GM21526 (cell line): ENCODE results near the gene RGPD8.
"Not testable (repeated sequence)": the region's sequence is repeated elsewhere in the genome, so short reads cannot be mapped to it uniquely, and the experiment has no call there.

Source experiments
- ATAC-seq: cut with Tn5 transposase; IDR thresholded peaks from one replicate; pipeline ENCODE4 v1.9.1; 2021; ENCODE audit warnings: moderate library complexity; ENCODE audit not compliant: unreplicated experiment, low FRiP score

RGPD8 gene

DNA sequence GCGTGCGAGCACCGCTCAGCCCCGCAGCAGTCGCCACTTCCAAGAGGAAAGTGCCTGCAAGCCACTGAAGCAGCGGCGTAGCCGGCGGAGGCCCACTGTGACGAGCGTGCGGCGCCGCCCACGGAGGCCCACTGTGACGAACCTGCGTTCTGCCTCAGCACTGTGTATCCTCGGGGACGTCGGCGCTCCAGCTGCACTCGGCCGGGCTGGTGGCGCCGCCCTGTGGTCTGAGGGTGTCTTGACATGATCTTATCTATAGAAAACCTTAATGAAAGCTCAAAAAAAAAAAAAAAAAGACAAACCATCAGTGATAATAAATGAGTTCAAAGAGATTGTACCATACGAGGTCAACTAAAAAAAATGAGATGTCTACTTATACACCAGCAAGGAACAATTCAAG lies at the start of gene RGPD8:
Gene RGPD8, minus strand, starts transcription at position 166 of the 400 bp plus-strand sequence. CDS start 192 bp downstream, outside the sequence.
- peak; percentile 95 for ATAC-seq

DNA sequence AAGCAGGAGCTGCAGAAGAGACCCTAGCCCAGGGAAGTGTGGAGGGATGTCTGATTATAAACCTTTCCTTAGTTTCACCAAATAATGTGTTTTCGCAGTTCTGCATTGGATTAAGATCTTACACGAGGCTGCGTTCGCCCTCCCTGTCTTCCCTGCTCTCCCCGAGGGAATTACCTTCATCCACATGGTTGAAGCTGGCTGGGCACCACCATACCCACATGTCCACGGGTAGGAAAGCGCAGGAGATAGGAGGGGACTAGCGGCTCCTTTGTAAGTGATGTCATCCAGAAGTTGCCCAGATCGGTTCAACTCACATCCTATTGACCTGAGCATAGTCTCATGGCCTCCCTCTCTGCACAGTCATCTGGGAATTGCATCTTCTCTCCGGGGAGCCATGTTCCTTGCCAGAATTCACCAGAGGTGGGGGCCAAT lies 49.6 kb upstream of the RGPD8 start:
- no peak for ATAC-seq

DNA sequence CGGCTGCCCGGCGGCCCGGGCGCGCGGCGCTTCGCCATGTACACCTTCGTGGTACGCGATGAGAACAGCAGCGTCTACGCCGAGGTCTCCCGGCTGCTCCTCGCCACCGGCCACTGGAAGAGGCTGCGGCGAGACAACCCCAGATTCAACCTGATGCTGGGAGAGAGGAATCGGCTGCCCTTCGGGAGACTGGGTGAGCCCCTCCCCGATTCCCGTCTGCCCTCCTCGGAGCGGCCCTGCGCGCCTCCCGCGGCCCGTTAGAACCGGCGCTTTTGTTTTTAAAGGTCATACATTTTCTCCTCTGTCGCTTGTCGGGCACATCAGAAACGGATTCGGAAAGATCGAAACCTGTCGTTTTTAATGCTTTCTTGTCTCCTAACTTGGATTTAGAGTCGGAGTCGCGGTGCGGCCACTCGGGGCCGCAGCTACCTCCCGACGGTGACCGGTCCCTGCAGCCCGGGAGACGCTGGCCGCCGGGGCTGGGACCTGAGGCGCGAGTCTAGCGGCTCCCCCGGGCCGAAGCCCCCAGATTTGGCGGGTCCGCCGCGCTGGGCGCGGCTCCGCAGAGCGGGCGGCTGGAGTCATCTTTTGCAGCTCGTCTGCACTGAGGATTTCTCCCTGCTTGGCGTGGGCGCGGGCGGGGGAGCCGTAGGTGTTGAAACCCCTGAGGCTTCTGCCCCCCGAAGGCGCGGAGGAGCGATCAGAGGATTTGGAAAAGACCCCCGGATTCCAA lies 49.0 kb upstream of the RGPD8 start:
- ATAC-seq: no peak

DNA sequence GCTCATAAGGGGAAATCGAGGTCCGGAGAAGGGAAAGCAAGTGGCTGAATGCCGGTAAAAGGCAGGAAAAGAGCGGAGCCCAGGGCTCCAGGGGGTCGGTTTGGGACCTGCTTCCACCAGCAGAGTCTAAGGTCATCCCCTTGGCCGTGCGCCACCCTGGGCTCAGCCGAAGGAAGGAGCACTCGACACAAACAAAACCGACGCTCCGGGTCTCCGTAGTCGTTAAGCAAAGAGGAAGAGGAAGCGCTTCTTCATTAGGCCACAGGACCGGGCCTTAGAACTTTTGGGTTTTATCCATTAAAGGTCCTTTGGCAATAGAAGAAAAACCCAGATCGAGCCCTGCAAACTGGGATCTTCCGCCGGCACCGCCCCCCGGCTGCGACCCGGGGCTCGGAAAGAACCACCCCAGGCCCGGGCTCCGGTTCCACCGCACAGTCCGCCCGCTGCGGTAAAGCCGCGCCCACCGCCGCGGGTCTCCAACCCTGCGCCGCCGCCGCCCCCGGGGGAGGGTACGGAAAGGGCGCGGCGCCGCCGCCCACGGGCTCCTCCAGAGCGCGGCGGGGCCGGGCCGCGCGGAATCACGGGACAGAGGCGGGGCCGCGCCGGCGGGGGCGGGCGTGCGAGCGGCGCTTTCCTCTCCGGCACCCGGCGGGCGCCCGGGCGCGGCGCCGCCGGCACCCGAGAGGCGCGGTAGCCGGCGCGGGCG lies 48.2 kb upstream of the RGPD8 start, which contains the start of gene TTL:
Gene TTL, plus strand, starts transcription at position 629 of the 706 bp plus-strand sequence. CDS start 189 bp downstream, outside the sequence.
- peak; percentile 59 for ATAC-seq

DNA sequence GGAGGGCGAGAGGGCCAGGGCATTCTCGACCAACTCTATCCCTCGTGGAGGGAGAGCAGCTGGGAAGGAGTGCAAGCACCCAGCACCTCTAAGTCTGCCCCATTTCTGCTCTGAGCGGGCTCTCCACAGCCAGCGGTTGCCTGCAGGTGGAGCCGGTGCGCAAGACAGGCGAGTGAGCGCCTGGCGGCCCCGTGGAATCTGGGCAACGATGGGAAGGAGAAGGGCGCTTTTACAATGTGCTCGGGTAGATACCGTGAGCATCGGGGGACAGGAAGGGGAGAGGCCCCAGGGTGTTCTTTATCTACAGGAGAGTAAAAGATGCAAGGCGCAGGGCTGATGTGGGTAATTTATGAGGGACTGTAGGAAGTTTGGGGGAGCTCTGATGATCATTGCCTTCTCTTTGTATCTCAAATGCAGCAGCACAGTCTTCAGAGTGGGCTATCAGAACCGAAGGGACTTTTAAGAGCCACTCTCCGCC lies 47.6 kb upstream of the RGPD8 start:
- peak; percentile 65 for ATAC-seq

DNA sequence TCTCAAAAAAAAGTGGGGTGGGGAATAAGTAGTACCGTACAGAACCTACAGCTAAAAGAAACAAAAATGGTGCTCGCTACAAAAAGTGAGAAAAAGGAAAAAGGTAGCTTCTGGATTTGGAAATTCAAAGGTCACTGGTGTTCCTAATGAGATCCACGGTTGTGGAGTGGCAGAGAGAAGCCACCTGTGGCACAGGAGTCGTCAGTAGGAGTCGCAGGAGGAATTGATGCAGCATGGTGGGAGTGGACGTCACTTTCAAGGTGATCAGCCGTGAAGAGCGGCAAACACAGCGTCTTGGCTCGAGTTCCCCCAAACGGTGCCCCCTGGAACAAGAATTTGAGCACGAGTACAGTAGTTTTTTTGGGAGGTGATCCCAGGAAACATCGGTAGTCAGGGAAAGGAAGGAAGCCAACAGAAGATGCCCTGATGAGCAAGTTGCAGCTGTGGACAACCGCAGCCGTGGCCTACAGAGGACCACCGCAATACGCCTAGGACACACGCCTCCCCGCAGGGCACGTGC lies 47.1 kb upstream of the RGPD8 start:
- ATAC-seq: no peak

DNA sequence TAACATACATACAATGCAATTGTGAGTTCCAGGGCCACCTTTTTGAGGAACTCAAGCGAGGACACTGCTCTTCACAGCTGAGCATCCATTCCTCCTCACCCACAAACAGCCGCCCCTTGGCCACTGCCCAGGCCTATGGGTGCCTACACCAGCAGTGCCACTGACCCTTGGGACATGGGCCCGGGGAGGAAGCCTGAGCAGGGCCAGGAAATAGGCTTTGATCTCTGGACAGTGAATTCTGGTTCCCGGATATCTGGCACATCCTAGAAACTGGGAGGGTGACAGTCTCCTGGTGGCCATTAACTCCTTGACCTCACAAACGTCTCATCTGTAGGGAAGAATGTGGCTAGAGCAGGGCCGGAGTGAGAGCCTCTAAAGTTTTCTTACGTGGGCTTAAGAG lies 43.0 kb upstream of the RGPD8 start:
- ATAC-seq: no peak

DNA sequence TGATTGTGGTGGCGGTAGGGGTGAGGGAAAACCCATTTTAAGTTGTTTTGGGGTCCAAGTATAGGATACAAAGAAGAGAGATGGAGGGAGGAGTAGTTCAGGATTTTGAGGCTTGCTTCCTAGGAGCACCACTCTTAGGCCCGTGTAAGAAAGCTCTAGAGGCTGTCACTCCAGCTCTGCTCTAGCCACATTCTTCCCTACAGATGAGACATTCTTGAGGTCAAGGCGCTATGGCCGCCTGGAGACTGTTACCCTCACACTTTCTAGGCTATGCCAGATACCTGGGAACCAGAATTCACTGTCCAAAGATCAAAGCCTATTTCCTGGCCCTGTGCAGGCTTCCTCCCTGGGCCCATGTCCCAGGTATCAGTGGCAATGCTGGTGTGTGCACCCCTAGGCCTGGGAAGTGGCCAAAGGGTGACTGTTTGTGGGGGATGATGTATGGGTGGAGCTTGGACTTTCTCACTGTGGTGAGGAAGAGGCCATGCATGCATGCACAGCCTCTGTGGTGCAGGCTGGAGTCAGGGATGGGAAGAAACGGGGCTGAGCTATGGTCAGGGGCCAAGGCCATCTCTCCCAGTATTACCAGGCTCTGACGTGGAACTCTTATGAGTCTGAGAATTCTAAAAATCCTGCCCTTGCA lies 41.5 kb upstream of the RGPD8 start:
- no peak for ATAC-seq

DNA sequence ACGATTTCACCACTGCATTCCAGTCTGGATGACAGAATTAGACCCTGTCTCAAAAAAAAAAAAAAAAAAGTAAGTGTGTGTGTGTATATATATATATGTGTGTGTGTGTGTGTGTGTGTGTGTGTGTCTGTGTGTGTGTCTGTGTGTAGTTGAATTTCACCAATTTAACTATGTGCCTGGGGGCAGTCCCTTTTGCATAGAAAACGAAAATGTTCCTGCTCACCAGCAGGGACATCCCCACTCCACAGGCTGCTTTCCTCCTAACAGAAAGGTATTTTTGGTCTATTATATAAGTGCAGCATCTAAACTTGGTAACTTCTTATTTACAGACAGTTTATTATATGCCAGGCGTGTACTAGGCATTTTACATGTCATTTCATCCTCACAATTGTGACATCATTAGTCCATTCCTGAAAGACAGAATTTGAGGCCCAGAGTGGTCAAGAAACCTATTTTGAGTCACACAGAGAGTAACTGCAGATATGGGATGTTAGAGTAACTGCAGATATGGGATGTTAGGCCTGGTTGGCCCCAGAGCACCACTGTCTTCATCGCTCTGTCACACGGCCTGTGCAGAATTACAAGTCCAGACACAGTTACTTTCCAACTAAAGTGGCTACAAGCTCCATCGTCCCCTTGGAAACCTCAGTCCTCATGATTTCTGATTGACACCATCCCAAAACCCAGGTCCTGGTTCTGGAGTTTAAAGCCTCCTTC lies 39.3 kb upstream of the RGPD8 start:
- no peak for ATAC-seq

DNA sequence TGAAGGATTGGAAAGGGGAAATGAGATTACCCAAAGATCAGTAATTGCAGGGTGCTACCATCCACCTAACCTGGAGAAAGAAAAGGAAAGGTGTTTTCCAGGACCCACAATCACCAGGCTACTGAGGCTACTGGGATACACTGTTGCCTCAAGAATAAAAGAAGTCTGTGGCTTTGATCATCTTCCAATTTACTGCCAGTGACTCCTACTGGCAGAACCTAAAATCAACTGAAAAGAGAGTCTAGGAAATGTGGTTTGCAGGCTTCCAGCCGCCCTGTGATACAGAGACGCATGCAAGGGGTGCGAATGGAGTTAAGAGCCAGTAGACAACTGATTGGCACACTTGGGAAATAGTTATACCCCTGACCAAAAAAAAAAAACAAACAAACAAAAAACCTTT lies 31.9 kb upstream of the RGPD8 start:
- no peak for ATAC-seq

DNA sequence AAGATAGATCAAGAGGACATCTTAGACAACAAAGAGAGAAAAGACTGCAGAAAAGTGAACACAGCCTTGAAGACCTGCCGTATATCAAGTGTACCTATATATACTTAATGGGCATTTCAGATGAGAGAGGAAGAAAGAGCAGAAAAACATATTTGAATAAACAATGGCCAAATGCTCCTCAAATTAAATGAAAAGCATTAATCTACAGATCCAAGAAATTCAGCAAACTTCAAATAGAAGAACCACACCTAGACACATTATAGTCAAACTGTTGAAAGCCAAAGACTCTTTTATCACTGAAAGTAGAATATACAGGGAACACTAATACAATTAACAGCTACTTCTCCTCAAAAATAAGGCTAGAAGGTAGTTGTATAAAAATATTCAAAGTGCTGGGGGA lies 29.8 kb upstream of the RGPD8 start:
- no peak for ATAC-seq

DNA sequence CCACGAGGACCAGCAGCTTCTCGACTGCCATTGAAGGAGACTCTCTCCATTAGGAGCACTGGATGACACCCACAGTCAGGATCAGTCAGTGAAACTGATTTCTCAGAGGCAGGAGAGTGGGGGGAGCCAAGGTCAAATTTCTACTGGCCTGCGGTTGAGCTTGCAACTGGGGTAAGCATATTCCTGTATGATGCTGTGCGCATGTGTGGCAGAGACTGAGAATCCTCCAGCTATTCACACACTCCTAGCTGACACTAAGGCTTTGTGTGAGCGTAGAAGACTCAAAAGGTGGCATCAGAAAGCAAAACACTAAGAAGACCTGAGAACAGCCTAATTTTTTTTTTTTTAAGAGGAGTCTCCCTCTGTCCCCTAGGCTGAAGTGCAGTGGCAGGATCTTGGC lies 28.7 kb upstream of the RGPD8 start:
- ATAC-seq: no peak

DNA sequence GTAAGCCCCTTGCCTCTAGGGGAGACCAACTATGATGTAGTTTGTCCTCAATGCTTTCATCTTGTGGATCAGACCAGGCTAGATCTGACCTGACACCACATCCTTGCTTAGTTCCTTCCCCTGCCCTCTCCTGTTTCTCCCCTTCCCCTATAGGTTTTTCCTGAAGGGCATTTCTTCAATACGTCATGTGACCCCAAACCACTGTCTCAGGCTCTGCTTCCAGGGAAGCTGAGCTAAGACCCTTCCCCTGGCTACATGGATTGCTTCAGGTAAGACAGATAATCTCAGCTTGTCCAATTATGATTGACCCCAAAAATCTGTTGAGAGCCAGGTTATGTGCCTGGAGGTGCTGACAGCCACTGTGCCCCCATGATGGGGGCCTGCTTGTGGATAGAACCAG lies 25.9 kb upstream of the RGPD8 start:
- ATAC-seq: no peak

DNA sequence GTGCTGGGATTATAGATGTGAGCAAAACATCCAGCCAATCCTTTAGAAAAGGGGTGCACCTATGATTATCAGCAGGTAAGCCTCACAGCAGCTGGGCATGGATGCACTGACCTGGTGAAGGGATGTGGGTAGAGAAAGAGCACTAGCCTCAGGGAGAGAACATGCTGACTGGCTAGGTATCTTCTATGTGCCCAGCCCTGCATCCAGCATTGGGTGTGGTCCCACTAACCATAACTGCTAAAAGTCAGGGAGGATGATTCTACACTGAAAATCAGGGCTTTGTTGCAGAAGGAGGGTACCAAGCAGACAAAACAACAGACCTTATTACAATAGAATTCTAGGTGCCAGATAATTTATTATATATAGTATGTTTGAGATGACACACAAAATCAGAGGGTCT lies 21.1 kb upstream of the RGPD8 start:
- no peak for ATAC-seq

DNA sequence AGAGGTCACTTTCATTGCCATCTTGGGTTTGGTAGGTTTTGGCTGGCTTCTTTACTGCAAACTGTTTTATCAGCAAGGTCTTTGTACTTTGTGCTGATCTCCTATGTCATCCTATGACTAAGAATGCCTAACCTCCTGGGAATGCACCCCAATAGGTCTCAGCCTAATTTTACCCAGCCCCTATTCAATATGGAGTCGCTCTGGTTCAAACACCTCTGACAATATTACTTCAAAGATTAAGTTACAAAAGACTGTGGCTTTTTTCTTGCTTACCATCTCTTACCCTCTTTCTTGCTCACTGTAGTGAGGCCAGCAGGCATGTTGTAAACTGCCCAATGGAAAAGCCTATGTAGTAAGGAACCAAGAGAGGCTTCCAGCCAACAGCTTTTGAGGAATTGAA lies 17.9 kb upstream of the RGPD8 start:
- ATAC-seq: no peak

DNA sequence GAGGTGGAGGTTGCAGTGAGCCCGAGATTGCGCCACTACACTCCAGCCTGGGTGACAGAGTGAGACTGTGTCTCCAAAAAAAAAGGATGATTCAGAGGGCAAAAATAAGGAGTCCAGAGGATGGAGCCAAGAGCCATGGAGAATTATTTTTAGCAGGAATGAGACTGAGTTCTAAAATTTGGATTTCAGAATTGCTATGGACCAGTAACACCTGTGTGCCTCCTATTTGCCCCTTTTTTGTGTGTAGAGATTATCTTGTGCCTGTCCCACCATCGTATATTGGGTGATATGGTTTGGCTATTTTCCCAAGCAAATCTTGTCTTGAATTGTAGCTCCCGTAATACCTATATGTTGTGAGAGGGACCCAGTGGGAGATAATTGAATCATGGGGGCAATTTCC lies 16.4 kb upstream of the RGPD8 start:
- no peak for ATAC-seq

DNA sequence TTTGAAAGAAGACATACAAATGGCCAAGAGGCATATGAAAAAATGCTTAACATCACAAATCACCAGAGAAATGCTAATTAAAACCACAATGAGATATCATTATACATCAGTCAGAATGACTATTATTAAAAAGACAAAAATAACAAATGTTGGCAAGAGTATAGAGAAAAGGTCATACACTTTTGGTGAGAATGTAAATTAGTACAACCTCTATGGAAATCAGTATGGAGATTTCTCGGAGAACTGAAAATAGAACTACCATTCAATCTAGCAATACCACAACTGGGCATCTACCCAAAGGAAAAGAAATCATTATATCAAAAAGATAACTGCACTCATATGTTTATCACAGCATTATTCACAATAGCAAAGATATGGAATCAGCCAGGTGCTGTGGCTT lies 10.8 kb upstream of the RGPD8 start:
- ATAC-seq: not testable (repeated sequence)

DNA sequence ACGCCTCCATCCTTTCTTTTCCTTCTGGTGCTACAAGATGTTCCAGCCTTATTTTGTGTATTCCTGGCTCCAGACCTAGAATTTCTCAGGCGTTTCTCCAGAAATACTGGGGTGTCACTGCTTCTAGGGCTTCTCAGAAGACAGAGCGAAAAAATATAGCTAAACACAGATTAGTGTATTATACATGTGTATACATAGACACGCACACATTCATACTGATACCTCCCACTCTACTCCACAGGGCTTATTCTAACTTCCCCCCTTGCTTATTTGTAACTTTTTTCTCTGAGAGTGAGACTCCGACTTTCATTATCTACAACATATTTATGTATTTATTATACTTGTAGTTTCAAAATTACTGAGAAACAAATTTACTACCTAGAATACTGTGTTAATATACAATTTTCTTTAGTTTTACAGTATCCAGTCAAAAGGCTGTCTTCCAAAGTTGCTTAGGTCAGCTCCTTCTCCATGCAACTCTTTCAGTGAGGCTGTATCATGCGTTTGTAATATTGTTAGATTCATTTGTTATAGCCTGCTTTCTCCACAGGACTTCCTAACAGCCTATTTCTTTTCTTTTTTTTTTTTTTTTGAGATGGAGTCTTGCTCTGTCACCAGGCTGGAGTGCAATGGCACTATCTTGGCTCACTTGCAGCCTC lies 5.3 kb upstream of the RGPD8 start:
- ATAC-seq: not testable (repeated sequence)

DNA sequence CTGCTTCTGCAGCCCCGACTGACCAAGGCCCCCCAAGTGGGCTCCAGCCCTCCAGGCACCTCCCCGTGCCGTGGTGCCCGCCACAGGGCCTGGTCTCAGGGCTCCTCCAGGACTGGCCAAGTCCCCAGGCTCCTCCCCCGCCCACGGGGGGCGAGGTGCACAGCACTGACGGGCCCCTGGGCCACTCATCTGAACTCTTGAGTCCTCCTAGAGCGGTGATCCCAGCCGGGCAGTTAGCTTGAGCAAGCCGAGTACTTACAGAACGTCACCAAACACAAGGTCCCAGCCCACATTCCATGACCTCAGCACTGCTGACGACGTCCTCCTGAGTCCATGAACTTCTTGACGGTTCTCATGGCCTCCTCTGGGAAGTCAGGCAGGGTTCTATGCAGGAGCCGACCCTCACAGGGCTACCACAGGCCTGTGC lies 4.0 kb upstream of the RGPD8 start:
- ATAC-seq: not testable (repeated sequence)

DNA sequence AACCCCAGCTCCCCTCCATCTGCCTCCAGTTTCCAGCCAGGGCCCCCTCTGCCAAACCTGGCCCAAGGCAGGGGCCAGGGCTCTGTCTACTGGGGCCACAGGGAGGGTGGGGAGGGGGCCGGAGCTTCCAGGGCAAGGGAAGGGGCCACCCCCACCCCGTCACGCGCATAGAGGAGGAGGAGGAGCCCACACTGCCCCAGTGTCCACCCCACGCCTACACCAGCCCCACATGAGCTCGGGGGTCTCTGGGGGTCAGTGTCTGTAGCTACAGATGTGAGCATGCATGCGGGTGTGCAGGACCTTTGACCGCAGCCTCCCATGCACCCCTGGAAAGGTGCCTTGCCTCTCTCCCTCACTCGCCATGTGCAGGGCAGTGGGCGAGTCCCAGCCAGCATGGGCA lies 3.5 kb upstream of the RGPD8 start:
- not testable (repeated sequence) for ATAC-seq
